Common myeloid progenitor, CD34-positive (primary cell): ENCODE results near the gene ITPKB.
A peak's percentile ranks its signal among the peaks of the same experiment; 100 is the strongest.

Experiments
- CTCF ChIA-PET: fragments of 350-600 bp; sonication (Branson Sonifier 250); formaldehyde crosslinking; loops from one replicate; lab custom pipeline; 2021; ENCODE audit warnings: antibody characterized with exemption; lab: Charles Lee
- POLR2A ChIA-PET: fragments of 350-600 bp; sonication (Branson Sonifier 250); formaldehyde crosslinking; loops from one replicate; lab custom pipeline; 2021; ENCODE audit warnings: antibody characterized with exemption; lab: Charles Lee
- DNase-seq, 3 donors: peaks; one replicate each; pipeline versions ENCODE4 v3.0.0 to v3.0.0-alpha.2; 2013
- H3K27ac ChIP-seq, 2 experiments: 1 replicate in 1 of 2; 2 replicates in 1 of 2; pipeline ENCODE4 v1.7.0; 2013; ENCODE audit warnings: inconsistent platforms in 2 of 2, low read length in 2 of 2, mild to moderate bottlenecking in 2 of 2, low read depth in 1 of 2, moderate library complexity in 1 of 2; ENCODE audit not compliant: severe bottlenecking in 2 of 2, insufficient read depth in 1 of 2, poor library complexity in 1 of 2
- H3K27me3 ChIP-seq, 5 experiments: replicated peaks in 2 of 5; 1 replicate in 3 of 5; 2 replicates in 2 of 5; pipeline versions ENCODE4 v1.6.1 to v1.7.0; 2013; ENCODE audit warnings: low read length in 4 of 5, mild to moderate bottlenecking in 2 of 5, moderate library complexity in 2 of 5, inconsistent platforms in 1 of 5; ENCODE audit not compliant: insufficient read depth in 5 of 5, control insufficient read depth in 4 of 5
- H3K36me3 ChIP-seq, 4 experiments: 1 replicate in 2 of 4; 2 replicates in 2 of 4; pipeline versions ENCODE4 v1.6.1 to v1.7.0; 2013; ENCODE audit warnings: low read length in 3 of 4, control low read depth in 1 of 4, mild to moderate bottlenecking in 1 of 4; ENCODE audit not compliant: control insufficient read depth in 4 of 4, insufficient read depth in 4 of 4
- H3K4me1 ChIP-seq, 4 experiments: 1 replicate in 3 of 4; 2 replicates in 1 of 4; pipeline versions ENCODE4 v1.6.1 to v1.7.1; 2013; ENCODE audit warnings: low read length in 3 of 4, mild to moderate bottlenecking in 3 of 4, control low read depth in 1 of 4, inconsistent platforms in 1 of 4, moderate library complexity in 1 of 4; ENCODE audit not compliant: control insufficient read depth in 4 of 4, insufficient read depth in 4 of 4; ENCODE audit errors: control extremely low read depth in 1 of 4
- H3K4me3 ChIP-seq, 7 experiments: 1 replicate in 4 of 7; 2 replicates in 3 of 7; pipeline versions ENCODE4 v1.5.1 to v1.7.0; 2013; ENCODE audit warnings: mild to moderate bottlenecking in 7 of 7, low read length in 6 of 7, moderate library complexity in 6 of 7, inconsistent platforms in 2 of 7, low read depth in 2 of 7, control low read depth in 1 of 7; ENCODE audit not compliant: insufficient read depth in 4 of 7, control insufficient read depth in 1 of 7; ENCODE audit errors: extremely low read depth in 1 of 7
- H3K9me3 ChIP-seq, 5 experiments: 1 replicate in 4 of 5; 2 replicates in 1 of 5; pipeline versions ENCODE4 v1.6.1 to v1.7.1; 2013; ENCODE audit warnings: low read length in 4 of 5, mild to moderate bottlenecking in 2 of 5, inconsistent platforms in 1 of 5, low read depth in 1 of 5, moderate library complexity in 1 of 5; ENCODE audit not compliant: control insufficient read depth in 4 of 5, insufficient read depth in 2 of 5; ENCODE audit errors: control extremely low read depth in 1 of 5
- WGBS: methylation state at CpG from one replicate; pipeline ENCODE4 v1.1.5; 2013; ENCODE audit not compliant: insufficient coverage; 5-methylcytosine and 5-hydroxymethylcytosine counted together

ITPKB gene

GRCh38 chr1:226681652-226682493 is 57.2 kb downstream of the ITPKB start:
- Histone ChIP-seq H3K4me3 (no peak overlapping the region), H3K4me1 (peaks cover 25 to 52% (median 37%) of the 10 kb centered on the region in 4 experiments), H3K27ac (no peak overlapping the region), H3K9me3 (no peaks in the 10 kb centered on the region), H3K27me3 (no peaks in the 10 kb centered on the region), H3K36me3 (peaks cover 0 to 11% (median 1%) of the 10 kb centered on the region in 4 experiments)
- no peak for DNase-seq
- ChIA-PET POLR2A (interaction anchor here (0.6 to 1.2 kb wide), 2 partner anchors 22 to 45 kb away, joined by 3 to 4 read pairs; no protein-coding TSS in a partner anchor), CTCF (interaction anchor here (1.0 to 14.6 kb wide), 13 partner anchors 8 to 88 kb away, joined by 3 to 213 read pairs (median 4); no protein-coding TSS in a partner anchor)
- WGBS = 100% methylated on average over 3 of the region's 4 CpGs

- 82% methylated on average over 5 of the region's 5 CpGs for WGBS
- Histone ChIP-seq H3K27ac (peak overlapping the region in 1 of 2 experiments; percentile 85), H3K9me3 (no peaks in the 10 kb centered on the region), H3K4me3 (peak overlapping the region in 3 of 7 experiments; percentile 63 to 83 (median 75)), H3K4me1 (peaks cover 37 to 59% (median 50%) of the 10 kb centered on the region in 4 experiments), H3K27me3 (no peaks in the 10 kb centered on the region), H3K36me3 (peaks cover 0 to 9% (median 1%) of the 10 kb centered on the region in 4 experiments)
- no peak for DNase-seq
- ChIA-PET POLR2A (no interaction called here), CTCF (interaction anchor here (0.7 to 14.6 kb wide), 15 partner anchors 8 to 89 kb away, joined by 3 to 213 read pairs (median 3); no protein-coding TSS in a partner anchor)
These were observed 58.4 kb downstream of the ITPKB start for GRCh38 chr1:226680653-226681052.

DNA sequence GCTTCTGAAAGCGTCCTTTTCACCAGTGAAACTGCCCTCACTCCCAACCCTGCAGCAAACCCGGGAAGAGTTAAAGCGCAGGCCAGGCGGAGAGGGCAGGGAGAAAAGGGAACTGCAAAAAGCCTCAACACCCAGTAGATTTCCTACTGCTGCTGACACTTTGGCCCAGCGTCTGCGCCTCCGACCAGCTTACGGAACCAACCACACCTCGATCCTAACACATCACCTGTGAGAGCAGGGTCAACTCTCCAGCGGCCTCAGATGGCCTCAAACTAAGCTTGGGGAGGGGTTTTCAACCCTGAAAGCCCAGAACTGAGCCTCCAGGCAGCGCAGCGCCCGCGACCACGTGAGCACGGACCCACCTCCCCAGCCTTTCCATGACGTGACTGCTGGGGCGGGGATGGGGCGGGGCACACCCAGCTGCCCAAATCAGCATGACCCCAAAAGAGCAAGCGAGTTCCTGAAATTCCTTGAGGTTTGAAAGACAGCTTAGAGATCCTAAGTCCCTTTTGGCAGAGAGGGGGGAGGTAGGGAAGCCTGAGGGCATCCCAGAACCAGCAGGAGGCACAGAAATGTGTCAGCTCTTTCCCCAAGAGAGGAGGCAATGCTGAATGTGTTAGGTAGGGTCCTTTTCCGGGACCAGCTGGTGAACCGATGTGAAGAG is 59.1 kb downstream of the ITPKB start:
- H3K4me3 ChIP-seq = peak overlapping the region; percentile 36 to 83 (median 66)
- H3K27me3 ChIP-seq = no peaks in the 10 kb centered on the region
- H3K4me1 ChIP-seq = peaks cover 42 to 65% (median 56%) of the 10 kb centered on the region in 4 experiments
- 0% methylated on average over 11 of the region's 22 CpGs for WGBS
- peak; percentile 64 to 77 (median 64) for DNase-seq
- no peaks in the 10 kb centered on the region for H3K9me3 ChIP-seq
- ChIA-PET CTCF (interaction anchor here (0.9 to 14.6 kb wide), 11 partner anchors 9 to 53 kb away, joined by 3 to 213 read pairs (median 4); no protein-coding TSS in a partner anchor), POLR2A (interaction anchor here (0.6 to 0.8 kb wide), 3 partner anchors 13 to 36 kb away, joined by 3 to 4 read pairs (median 3); no protein-coding TSS in a partner anchor)
- H3K27ac ChIP-seq = peak overlapping the region; percentile 71 to 85
- peaks cover 0 to 9% (median 1%) of the 10 kb centered on the region in 4 experiments for H3K36me3 ChIP-seq

- ChIA-PET POLR2A (interaction anchor here (0.6 to 0.8 kb wide), 3 partner anchors 11 to 36 kb away, joined by 3 to 4 read pairs (median 3); no protein-coding TSS in a partner anchor), CTCF (interaction anchor here (1.5 to 14.6 kb wide), 4 partner anchors 13 to 45 kb away, joined by 4 to 213 read pairs (median 6); no protein-coding TSS in a partner anchor)
- no peaks in the 10 kb centered on the region for H3K9me3 ChIP-seq
- DNase-seq = peak in 1 of 3 donors; percentile 41
- WGBS = 40% methylated on average over 1 of the region's 2 CpGs
- H3K4me3 ChIP-seq = peak overlapping the region in 3 of 7 experiments; percentile 9 to 83 (median 70)
- H3K36me3 ChIP-seq = peaks cover 0 to 3% (median 0%) of the 10 kb centered on the region in 4 experiments
- H3K4me1 ChIP-seq = peaks cover 46 to 68% (median 62%) of the 10 kb centered on the region in 4 experiments
- H3K27ac ChIP-seq = peak overlapping the region in 1 of 2 experiments; percentile 85
- no peaks in the 10 kb centered on the region for H3K27me3 ChIP-seq
These were observed 59.8 kb downstream of the ITPKB start for GRCh38 chr1:226679262-226679661.

- Histone ChIP-seq H3K27me3 (no peaks in the 10 kb centered on the region), H3K4me3 (peak overlapping the region in 2 of 7 experiments; percentile 8 to 20), H3K36me3 (no peaks in the 10 kb centered on the region), H3K4me1 (peaks cover 46 to 74% (median 66%) of the 10 kb centered on the region in 4 experiments), H3K27ac (peak overlapping the region in 1 of 2 experiments; percentile 85), H3K9me3 (no peaks in the 10 kb centered on the region)
- WGBS = 77% methylated on average over 8 of the region's 8 CpGs
- DNase-seq = peak in 1 of 3 donors; percentile 13
- CTCF ChIA-PET = interaction anchor here (1.3 to 14.6 kb wide), 6 partner anchors 9 to 44 kb away, joined by 4 to 213 read pairs (median 8); no protein-coding TSS in a partner anchor
- POLR2A ChIA-PET = interaction anchor here (0.6 kb wide), 1 partner anchor 10 kb away, joined by 3 read pairs; no protein-coding TSS in a partner anchor
These were observed 60.4 kb downstream of the ITPKB start for GRCh38 chr1:226678701-226679100.

GRCh38 chr1:226678251-226678650 is 60.8 kb downstream of the ITPKB start:
- no peaks in the 10 kb centered on the region for H3K9me3 ChIP-seq
- POLR2A ChIA-PET = no interaction called here
- H3K4me1 ChIP-seq = peaks cover 50 to 78% (median 67%) of the 10 kb centered on the region in 4 experiments
- H3K36me3 ChIP-seq = no peaks in the 10 kb centered on the region
- no peak for DNase-seq
- CTCF ChIA-PET = interaction anchor here (1.3 to 14.6 kb wide), 6 partner anchors 10 to 44 kb away, joined by 4 to 213 read pairs (median 8); no protein-coding TSS in a partner anchor
- 92% methylated on average over 2 of the region's 2 CpGs for WGBS
- H3K4me3 ChIP-seq = peak overlapping the region in 1 of 7 experiments; percentile 8
- no peak overlapping the region for H3K27ac ChIP-seq
- no peaks in the 10 kb centered on the region for H3K27me3 ChIP-seq
